HG02678 (cell line): ENCODE results near the gene ANKFN1.

Experiments
- ATAC-seq: cut with Tn5 transposase; IDR thresholded peaks from one replicate; pipeline ENCODE4 v1.9.1; 2021; ENCODE audit warnings: mild to moderate bottlenecking, moderate library complexity; ENCODE audit not compliant: unreplicated experiment

The ANKFN1 gene

DNA sequence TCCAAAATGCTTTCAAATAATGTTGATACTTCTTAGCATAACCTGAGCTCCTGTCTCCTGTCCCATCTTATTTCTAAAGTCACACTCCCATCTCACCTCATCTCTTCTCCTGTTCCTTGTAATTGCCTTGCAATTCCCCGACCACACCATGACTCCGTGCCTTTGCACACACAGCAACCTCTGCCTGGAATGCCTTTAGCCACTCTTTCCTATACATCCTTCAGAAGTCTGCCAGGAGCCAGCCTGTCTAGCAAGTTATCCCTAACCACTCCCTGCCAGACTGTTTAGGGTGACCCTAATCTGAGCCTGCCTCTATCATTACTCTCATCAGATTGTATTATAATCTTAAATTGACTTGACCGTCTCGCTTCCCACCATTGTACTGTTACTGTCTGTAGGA, 272.2 kb downstream of the ANKFN1 start:
- no peak for ATAC-seq

DNA sequence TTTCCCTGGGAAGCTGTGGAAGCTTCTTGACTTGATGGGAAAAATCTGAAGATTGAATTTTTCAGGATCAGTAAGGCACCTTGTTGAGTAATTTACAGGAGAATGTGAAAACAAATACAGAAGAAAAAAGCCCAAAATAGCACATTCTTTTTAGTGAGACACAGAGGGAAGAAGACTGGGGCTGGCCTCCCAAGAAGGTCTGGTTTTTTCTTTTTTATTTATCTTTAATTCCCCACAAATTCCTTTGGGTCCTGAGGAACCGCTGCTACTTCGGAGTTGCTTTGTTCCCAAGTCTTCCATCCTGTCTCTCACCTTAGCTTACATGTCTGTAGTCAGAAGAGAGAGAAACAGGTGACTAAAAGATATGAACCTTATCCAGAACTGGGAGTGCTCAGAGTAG, 273.6 kb downstream of the ANKFN1 start:
- no peak for ATAC-seq

DNA sequence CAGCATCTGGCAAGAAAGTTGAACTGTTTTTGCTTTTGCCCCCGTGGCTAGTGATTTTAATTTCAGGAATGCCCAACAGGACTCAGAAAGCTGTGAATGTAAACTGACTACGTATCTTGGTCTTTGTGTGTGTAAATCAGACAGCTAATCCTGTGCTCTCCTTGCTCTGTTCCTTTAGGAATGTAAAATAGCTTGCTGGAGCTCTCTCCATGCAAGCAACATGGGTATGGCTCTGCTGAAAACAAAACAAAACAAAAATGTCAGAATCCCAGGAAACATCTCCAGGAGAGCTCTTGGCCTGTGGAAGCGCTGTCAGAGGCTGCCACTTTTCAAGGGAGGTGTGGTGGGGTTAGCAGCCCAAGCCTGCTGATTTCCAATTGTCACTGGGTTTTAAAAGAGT, 278.5 kb downstream of the ANKFN1 start:
- ATAC-seq: no peak

DNA sequence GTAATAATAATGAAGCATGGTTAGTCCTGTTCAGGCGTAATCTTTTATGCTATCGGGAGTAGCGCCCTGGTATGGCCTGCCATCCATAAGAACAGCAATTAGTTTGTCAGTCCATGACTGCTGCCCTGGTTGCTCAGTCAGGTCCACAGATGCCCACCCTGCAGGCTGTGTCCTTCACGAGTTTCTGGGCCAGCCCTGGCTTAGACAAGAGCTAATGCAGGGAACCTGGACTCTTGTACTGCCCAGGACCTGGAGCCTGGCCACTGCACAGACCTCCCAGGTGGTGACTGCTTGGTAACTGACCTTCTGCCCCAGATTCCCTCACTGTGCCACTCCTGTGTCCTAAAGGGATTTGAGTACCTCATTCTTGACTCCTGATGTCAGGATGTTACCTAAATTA, 279.2 kb downstream of the ANKFN1 start:
- no peak for ATAC-seq

DNA sequence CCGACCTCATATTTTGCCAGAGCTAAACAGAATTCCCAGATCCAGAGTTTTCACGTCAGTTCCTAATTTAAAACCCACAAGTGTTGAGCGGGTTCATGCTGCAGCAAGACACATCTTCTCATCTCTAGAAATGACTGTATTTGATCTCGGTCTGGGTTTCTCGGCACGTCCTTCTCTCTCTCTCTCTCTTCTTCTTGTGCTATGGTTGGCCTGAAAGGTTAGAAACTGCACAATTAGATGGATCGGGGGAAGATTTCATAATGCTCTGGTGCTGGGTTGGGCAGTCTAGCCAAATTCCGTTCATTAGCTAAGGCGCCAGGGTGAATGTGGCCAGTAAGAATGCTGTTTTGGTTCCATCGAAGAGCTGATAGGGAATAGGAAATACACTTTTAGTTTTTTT, 281.3 kb downstream of the ANKFN1 start:
- no peak for ATAC-seq

DNA sequence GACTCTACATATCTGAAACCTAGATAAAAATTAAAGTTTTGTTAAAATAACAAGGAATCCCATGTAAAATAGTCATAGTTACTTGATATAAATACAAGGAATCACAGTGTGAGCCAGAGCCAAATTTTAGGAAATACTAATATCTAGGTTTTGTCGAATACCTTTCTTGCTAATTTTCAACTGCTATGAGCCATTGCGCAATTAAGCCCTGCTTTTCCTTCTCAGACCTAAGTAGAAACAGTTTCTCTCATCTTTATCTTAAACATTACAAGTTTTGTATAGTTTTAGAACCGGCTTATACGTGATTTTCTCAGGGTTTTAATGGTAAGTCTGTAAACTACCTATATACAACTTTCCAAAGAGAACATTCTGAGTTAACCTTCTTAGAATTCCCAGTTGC, 282.9 kb downstream of the ANKFN1 start:
- ATAC-seq: no peak

DNA sequence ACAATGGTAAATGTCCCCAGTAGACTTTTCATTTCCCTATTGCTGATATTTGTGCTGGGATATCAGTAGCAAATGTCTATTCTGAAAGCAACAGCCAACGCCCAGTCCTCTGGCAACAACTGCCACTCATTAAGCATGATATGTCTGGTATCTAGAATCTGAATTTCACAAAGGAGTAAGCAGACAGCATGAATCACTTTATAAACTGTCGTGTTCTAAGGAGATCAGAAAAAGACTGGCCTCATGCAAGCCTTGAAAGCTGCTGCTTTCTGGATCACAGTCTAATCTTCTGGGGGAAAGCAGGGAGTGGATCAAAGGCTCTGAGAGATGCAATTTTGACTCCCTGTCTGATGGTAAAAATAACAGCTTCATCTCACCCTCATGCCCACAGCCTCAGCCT, 287.1 kb downstream of the ANKFN1 start:
- ATAC-seq: no peak

DNA sequence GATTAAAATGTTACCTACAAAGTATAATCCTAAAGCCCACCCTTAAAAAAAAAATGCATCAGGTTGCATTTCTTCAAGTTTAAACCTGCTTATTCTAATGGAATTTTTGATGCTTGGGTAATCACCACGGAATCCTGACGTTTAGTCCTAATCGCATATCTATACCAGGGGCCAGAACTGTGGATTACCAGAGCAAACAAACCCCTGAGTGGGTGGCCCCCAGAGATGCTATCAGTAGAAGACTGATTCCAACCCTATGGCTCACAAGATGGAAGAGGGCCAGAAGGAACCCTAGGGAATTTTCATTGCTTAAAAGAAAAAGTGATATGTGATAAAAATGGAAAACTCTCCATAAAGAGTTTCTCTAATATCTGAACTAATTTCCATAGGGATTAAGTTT, 288.0 kb downstream of the ANKFN1 start:
- no peak for ATAC-seq

DNA sequence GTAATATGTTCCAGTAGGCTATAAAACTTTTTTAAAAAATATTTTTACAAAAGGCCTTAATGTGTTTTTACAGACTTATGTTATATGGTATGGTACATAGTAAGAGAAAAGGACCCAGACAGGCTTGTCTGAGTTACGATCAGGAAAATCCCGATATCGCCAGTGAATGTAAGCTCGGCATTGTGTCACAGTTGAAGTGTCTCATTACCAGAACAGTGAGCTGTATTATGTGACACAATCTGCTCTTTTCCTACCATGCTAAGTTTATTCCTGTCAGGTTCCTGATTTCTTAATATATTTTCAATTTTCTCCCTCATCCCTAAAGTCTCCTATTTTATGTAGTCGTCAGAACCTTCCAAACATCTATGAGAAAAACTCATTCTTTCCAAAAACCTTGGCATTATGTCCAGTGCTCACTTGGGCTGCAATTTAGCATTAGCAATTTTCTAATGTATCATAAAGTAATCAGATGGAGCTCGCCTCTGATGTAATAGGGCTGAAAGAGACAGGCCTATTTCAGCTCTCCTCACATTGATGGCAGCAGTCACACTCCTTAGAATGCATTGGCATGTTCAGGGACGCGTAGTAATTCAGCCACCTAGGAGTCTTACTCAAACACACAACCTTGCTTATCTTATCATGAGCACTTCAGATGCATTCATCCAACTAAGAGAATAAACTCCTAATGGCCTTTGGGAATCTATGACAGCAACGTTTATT, 292.6 kb downstream of the ANKFN1 start:
- no peak for ATAC-seq

DNA sequence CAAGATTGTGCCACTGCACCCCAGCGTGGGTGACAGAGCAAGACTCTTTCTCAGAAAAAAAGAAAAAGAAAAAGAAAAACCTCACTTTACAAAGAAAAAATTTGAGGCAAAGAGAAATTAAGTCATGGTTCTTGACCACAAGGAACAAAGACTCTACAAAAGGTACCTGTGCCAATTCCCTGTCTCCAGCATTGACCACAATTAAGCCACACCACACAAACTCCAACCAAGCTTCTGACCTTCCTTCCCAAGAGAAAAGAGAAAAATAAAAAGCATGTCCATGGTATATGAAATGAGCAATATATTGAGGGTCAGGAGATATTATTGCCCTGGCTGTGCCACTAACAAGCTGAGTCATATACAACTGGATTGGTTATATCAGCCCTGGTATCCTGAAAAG, 293.9 kb downstream of the ANKFN1 start:
- ATAC-seq: no peak

DNA sequence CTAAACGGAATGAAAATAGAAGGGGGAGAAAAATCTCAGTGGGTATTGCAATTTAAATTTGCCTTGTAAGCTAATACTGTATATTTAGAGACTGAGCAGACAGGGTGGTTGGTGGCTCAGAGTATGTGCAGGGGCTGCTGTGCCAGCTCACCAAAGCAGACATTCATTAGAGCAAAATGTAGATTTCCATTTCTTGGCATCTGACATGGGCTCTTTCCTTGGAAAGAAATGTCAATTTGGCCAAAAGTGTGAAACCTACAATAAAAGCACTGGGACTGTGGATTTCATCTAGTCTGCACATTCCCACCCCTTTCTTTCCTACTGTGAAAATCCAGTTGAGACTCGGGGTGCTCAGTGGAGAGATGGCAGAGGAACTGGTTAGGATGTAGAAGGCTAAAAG, 295.1 kb downstream of the ANKFN1 start:
- no peak for ATAC-seq

DNA sequence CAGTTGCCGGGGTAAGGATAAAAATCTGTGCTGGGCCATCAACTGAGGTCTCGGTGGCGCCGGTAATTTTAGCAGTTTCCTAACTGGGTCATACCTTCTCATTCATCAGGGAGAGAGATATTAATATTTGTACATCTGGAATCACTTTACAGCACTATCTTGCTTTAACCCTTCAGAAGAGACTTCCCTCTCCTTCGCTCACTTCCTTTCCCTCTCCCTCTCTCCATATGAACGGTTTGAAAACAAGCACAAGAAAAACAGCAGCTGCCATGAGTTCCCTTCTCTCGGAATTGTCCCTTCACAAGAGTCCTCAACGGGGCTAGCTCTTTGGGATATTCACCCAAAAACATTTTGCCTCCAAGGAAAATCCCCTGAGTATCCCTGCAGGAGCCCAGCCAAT, 295.9 kb downstream of the ANKFN1 start:
- no peak for ATAC-seq

DNA sequence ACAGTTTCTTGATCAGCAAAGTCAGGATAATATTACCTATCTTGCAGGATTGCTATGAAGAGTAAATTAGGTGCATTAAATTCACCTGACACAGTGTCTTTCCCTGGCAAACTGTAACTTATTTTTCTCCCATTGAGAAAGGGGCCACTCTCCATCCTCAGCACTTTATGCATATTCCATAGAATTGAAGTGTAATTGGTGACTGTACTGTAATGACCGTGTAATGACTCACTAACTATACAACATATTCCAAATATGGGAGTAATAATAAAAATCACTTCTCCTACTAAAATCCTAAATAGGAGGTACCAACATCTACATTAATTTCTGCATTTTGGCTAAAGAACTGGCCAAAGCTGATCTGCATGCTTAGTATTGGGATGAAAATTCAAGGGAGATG, 298.4 kb downstream of the ANKFN1 start:
- no peak for ATAC-seq

DNA sequence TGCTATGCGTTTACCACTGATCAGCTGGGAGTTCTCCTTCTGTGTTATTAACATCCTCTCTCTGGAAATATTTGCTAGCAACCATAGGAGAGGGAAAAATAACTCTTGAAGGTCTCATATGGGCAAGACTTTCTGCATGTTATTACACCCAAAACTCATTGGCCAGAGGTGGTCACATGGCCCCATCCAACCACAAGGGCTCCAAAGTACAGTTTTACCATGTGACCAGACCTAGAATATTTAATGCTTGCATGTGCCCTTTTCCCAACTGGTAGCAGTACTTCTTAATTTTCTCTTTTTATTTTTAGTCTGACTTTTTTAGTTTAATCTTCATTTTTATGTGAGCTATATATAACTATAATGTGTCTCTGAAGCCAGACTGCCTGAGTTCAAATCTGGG, 299.2 kb downstream of the ANKFN1 start:
- no peak for ATAC-seq

DNA sequence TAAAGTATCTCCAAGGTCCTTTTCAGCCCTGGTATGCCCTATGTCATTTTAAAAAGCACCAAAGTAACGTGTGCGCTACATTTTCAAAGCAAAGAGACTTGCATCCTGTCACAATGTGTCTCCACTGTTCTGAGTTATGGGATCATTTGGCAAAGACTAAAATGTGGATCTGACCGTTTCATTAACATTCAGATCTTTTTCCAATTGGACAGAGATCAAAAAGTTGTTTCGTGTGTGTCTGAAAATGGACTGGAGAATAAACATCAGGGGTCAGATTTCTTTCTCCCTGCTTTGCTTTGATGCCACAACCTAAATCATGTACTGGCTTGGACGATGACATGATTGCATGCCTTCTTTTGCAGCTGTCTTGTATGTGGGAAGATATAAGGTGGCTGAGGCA, 304.2 kb downstream of the ANKFN1 start:
- no peak for ATAC-seq

DNA sequence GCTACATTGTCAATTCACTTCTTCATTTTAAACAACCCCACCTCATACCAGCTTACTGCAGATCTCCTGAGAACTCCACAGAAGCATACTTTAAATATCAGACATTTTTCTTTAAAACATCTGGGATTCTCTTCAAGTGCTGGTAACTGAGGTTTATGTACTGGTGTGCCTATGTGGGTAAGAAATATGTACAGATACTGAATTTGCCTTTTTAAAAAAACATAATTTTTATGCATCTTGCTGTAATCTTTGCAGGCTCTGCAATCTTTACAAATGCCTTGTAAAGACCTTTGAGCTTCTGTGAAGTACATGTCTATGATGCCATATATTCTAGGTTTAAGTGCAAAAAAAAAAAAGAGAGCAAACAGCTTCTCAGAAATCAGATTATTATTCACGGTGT, 312.6 kb downstream of the ANKFN1 start:
- no peak for ATAC-seq

DNA sequence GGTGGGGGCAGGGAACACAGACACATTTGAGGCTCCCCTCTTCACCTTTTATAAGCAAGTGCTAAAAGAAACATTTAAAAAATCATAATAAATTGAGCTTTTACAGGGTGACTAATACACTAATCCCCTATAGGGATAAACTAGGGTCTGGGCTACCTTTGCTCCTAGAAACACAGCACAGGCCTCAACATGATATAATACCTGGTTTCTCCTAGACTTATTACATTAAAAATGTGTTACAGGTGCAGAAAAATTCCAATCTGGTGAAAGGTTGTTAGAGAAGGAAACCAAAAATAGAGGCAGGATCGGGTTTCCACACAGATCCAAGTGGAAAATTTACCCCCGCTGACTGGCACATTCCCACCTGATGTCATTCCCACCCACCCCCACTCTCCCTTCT, 315.6 kb downstream of the ANKFN1 start:
- ATAC-seq: no peak

DNA sequence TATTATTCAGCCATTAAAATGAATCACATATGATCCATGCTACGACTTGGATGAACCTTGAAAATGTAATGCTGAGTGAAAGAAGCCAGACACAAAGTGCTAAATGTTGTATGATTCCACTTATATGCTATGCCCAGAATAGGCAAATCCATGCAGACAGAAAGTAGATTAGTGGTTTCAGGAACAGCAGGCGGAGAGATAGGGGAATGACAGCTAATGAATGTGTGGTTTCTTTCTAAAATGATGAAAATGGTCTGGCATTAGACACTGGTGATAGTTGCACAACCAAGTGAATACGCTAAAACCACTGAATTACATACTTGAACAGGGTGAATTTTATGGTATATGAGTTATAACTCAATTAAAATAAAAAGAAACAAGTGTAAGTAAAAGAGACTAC, 318.4 kb downstream of the ANKFN1 start:
- ATAC-seq: no peak

DNA sequence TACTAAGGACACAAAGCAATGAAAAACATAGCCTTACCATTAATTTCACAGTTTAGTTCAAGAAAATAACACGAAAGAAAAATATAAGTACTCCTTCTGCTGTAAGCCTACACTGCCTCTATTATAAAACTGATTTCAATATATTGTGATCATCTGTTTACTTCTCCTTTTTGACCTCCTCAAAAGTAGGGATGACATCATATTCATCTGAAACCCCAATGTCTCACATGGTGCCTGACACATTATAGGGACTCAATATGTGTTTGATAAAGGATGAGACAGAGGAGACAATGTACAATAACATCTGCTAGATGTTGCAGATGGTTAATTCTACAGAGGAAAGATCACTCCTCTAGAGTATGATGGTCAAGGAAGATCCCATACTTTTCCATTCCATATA, 321.8 kb downstream of the ANKFN1 start:
- ATAC-seq: no peak

DNA sequence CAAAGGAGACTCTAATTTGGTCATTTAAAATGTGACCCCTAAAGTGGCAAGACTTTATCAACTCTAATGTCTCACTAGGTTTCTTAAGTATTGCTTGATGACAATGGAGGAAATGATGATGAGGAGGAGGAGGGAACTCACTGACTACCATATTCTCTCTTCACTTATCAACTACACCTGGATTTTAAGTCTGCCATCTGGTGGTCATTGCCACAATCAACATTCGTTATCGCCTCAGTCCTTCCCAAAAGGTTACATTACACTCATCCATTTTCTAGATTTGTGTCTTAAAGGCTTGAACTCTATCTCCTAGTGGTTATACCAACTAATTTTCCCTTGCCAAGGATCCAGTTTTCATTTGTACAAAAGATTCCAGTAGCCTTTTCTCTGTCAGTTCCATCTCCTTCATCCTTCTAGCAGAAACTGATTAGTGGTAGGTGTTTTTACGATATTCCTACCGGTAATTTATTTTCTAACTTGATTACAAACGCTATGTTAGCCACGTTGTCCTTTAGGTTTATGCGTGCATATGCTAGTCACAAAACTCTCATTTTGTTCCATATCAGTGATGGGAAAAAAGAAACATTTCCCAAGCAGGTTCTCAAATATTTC, 325.7 kb downstream of the ANKFN1 start:
- no peak for ATAC-seq

DNA sequence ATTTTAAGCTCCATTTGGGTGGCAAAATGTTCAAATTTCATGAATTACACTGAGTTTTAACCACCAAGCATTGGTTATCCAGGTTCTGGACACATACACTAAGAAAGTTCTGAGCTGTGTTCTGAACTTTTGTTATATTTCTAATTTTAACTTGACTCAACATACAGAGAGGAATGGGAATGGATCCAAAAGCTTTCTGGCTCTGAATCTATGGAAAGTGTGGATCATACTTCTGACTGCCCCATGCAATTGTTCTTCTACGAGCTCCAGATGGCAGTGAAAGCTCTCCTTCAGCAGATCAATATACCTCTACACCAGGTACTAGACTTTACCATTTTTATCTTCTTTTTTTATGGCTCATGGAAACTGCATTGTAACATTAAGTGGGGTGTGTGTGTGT, 327.2 kb downstream of the ANKFN1 start:
- ATAC-seq: no peak

DNA sequence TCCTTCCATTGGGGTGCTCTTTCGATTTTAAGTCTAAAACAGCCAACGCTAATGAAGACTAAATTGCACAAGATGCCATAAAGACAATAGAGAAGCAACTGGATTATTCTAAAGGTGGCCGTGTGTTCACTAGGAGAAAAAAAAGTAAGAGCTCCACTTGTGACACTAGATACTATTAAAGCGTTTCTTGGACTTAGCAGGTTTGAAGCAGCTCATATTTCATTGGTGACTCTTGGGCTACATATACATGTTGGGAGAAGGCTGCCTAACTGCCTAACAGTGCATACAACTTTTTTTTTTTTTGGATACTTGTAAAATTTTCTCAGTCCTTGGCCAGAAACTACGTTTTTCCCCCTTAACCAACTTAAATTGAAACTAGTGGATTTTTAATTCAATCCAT, 328.4 kb downstream of the ANKFN1 start:
- no peak for ATAC-seq

DNA sequence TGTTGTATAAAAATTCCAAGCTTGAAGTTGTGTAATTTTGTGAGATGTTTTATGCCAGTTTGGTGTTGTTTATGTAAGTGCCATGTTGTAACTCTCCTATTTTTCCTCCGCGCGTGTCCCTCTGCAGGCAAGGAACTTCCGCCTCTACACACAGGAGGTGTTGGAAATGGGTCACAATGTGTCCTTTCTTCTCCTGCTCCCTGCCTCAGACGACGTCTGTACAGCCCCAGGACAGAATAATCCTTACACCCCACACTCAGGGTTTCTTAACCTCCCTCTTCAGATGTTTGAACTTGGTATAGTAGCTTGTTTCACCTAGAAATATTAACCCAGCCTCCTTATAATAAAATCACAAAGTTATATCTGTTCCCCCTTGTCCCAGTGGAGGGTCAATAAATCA, 329.0 kb downstream of the ANKFN1 start:
- no peak for ATAC-seq
